Spleen (tissue), 7 donors: ENCODE data around the gene JPH4.

Experiments
- POLR2A ChIP-seq, 3 donors: fragments of 450-650 bp; IDR thresholded peaks; one replicate each; pipeline ENCODE4 v1.5.1; 2017; ENCODE audit warnings: antibody characterized with exemption in 3 of 3, mild to moderate bottlenecking in 1 of 3
- POLR2AphosphoS5 ChIP-seq, 3 donors: sonication (generic); formaldehyde crosslinking; IDR thresholded peaks; one replicate each; pipeline ENCODE4 v1.5.1; 2017; ENCODE audit warnings: antibody characterized with exemption in 3 of 3
- TF ChIP-seq, protein P1 (sequence below), 11 experiments: fragments of 200-600 bp in 7 of 11; fragments of 450-650 bp in 4 of 11; sonication (generic) in 4 of 11; IDR thresholded peaks in 8 of 11; conservative IDR thresholded peaks in 3 of 11; 1 replicate in 7 of 11; 2 replicates in 4 of 11; pipeline versions ENCODE4 v1.4.0 to v1.8.0; 2016 to 2021; ENCODE audit warnings: antibody characterized with exemption in 11 of 11, inconsistent platforms in 4 of 11, mild to moderate bottlenecking in 1 of 11
- donor health status: DM: no; HTN: no; CAD: no; lungs with moderate emphysema.
- donor health status: DM: no; HTN: no; CAD: no.
- donor health status: DM: no; HTN: no; CAD: no.

DNA sequence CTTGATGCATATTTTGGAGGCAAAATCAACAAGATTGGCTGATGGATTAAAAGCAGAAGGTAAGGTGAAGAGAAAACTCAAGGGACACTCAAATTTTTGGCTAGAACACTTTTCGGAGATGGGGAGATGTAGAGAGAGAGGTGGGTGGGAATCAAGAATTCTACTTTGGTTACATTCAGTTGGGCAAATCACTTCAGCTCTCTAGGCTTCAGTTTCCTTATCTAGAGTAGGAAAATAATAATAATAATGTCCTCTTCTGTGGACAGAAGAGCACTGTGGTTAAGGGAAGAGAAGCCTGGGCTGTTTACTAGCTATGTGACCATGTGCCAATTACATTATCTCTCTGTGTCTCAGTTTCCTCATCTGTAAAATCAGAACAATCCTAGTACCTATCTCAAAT is 34.2 kb upstream of the JPH4 start:
- TF ChIP-seq, protein P1, sequence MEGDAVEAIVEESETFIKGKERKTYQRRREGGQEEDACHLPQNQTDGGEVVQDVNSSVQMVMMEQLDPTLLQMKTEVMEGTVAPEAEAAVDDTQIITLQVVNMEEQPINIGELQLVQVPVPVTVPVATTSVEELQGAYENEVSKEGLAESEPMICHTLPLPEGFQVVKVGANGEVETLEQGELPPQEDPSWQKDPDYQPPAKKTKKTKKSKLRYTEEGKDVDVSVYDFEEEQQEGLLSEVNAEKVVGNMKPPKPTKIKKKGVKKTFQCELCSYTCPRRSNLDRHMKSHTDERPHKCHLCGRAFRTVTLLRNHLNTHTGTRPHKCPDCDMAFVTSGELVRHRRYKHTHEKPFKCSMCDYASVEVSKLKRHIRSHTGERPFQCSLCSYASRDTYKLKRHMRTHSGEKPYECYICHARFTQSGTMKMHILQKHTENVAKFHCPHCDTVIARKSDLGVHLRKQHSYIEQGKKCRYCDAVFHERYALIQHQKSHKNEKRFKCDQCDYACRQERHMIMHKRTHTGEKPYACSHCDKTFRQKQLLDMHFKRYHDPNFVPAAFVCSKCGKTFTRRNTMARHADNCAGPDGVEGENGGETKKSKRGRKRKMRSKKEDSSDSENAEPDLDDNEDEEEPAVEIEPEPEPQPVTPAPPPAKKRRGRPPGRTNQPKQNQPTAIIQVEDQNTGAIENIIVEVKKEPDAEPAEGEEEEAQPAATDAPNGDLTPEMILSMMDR (IDR thresholded peaks at IDR 0.05 in 8 of 11, conservative IDR thresholded peaks at IDR 0.05 in 3 of 11) = no peak
- TF ChIP-seq POLR2A (IDR thresholded peaks at IDR 0.05) (no peak), POLR2AphosphoS5 (IDR thresholded peaks at IDR 0.05) (no peak)
